ENCODE results near the gene NOXO1. TPM values are rescaled to one million over a fixed set of nuclear protein-coding genes. Genes with fewer than 3 reads are reported as not detected.
A peak's percentile ranks its signal among the peaks of the same experiment; 100 is the strongest.

NOXO1 gene
- total and polyA plus RNA-seq, 9 of the 15 experiments (the other 6 are each of a cell fraction or from before 2014, with no cell fraction given): not detected

DNA sequence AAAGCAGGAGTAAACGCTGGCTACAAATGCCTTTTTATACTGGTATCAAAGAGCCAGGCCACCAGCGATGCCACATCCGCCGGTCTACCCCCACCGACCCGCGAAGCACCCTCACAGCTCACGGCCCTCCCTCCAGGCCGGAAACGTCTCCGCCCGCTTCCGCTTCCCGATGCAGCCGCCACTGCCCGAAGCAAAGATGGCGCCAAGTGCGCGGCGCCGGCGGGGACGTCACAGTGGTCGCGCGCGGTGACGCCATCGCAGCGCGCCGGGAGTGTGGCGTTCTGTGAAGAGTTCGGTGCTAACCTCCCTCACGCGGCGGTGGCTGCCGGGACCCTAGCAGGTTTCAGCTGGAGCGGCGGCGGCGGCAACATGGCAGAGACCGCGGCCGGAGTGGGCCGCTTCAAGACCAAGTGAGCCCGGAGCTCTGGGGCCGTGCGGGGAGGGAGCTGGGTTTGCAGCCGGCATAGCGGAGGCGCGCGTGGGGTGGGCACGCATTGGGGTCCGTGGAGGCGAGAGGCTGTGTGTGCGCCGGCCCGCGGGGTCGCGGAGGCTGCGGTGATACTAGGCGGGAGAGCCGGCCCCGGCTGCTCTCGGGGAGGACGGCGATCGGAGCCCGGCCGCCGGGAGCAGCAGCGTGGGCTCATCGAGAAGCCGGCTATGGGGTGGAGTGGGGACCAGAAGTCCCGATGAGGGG, 9.3 kb downstream of the NOXO1 start, which contains the start of gene TBL3 (continued):
- TF ChIP-seq, protein P1, sequence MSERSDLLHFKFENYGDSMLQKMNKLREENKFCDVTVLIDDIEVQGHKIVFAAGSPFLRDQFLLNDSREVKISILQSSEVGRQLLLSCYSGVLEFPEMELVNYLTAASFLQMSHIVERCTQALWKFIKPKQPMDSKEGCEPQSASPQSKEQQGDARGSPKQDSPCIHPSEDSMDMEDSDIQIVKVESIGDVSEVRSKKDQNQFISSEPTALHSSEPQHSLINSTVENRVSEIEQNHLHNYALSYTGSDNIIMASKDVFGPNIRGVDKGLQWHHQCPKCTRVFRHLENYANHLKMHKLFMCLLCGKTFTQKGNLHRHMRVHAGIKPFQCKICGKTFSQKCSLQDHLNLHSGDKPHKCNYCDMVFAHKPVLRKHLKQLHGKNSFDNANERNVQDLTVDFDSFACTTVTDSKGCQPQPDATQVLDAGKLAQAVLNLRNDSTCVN (CRISPR knock-in tag; IDR thresholded peaks at IDR 0.05): no peak
- TF ChIP-seq, protein P2, sequence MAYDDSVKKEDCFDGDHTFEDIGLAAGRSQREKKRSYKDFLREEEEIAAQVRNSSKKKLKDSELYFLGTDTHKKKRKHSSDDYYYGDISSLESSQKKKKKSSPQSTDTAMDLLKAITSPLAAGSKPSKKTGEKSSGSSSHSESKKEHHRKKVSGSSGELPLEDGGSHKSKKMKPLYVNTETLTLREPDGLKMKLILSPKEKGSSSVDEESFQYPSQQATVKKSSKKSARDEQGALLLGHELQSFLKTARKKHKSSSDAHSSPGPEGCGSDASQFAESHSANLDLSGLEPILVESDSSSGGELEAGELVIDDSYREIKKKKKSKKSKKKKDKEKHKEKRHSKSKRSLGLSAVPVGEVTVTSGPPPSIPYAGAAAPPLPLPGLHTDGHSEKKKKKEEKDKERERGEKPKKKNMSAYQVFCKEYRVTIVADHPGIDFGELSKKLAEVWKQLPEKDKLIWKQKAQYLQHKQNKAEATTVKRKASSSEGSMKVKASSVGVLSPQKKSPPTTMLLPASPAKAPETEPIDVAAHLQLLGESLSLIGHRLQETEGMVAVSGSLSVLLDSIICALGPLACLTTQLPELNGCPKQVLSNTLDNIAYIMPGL (CRISPR knock-in tag; IDR thresholded peaks at IDR 0.05): peak; percentile 59; the same call in 1 of the 2 replicates
- TF ChIP-seq, protein P3, sequence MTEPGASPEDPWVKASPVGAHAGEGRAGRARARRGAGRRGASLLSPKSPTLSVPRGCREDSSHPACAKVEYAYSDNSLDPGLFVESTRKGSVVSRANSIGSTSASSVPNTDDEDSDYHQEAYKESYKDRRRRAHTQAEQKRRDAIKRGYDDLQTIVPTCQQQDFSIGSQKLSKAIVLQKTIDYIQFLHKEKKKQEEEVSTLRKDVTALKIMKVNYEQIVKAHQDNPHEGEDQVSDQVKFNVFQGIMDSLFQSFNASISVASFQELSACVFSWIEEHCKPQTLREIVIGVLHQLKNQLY (CRISPR knock-in tag; conservative IDR thresholded peaks at IDR 0.05): no peak
- TF ChIP-seq, protein P4, sequence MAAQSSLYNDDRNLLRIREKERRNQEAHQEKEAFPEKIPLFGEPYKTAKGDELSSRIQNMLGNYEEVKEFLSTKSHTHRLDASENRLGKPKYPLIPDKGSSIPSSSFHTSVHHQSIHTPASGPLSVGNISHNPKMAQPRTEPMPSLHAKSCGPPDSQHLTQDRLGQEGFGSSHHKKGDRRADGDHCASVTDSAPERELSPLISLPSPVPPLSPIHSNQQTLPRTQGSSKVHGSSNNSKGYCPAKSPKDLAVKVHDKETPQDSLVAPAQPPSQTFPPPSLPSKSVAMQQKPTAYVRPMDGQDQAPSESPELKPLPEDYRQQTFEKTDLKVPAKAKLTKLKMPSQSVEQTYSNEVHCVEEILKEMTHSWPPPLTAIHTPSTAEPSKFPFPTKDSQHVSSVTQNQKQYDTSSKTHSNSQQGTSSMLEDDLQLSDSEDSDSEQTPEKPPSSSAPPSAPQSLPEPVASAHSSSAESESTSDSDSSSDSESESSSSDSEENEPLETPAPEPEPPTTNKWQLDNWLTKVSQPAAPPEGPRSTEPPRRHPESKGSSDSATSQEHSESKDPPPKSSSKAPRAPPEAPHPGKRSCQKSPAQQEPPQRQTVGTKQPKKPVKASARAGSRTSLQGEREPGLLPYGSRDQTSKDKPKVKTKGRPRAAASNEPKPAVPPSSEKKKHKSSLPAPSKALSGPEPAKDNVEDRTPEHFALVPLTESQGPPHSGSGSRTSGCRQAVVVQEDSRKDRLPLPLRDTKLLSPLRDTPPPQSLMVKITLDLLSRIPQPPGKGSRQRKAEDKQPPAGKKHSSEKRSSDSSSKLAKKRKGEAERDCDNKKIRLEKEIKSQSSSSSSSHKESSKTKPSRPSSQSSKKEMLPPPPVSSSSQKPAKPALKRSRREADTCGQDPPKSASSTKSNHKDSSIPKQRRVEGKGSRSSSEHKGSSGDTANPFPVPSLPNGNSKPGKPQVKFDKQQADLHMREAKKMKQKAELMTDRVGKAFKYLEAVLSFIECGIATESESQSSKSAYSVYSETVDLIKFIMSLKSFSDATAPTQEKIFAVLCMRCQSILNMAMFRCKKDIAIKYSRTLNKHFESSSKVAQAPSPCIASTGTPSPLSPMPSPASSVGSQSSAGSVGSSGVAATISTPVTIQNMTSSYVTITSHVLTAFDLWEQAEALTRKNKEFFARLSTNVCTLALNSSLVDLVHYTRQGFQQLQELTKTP (IDR thresholded peaks at IDR 0.05; ENCODE audit: low read depth in 1 of 2, partially characterized antibody in 2 of 2): no peak
- TF ChIP-seq SAFB (IDR thresholded peaks at IDR 0.05; ENCODE audit: borderline replicate concordance, low read depth, low read length) (no peak), NEUROD1 (IDR thresholded peaks at IDR 0.05; ENCODE audit: borderline replicate concordance, low read depth, low read length, partially characterized antibody) (peak; percentile 83), MYNN (IDR thresholded peaks at IDR 0.05) (peak; percentile 71; the same call in 1 of the 2 replicates), MYNN (CRISPR knock-in tag; IDR thresholded peaks at IDR 0.05) (no peak), BRD4 (IDR thresholded peaks at IDR 0.05) (no peak), RAD21 (CRISPR knock-in tag; conservative IDR thresholded peaks at IDR 0.05 in 1 of 2, IDR thresholded peaks at IDR 0.05 in 1 of 2) (no peak; a peak in 1 of 4 replicates), SRSF7 (optimal IDR thresholded peaks at IDR 0.05; ENCODE audit: low read depth, low read length) (no peak), SMAD1 (IDR thresholded peaks at IDR 0.05; ENCODE audit: low read depth, low read length, partially characterized antibody) (no peak), GATAD2A (IDR thresholded peaks at IDR 0.05) (peak; percentile 53; the same call in 1 of the 2 replicates), HNRNPUL1 (IDR thresholded peaks at IDR 0.05; ENCODE audit: low read length) (no peak), RB1 (IDR thresholded peaks at IDR 0.05; ENCODE audit: low read depth) (peak; percentile 97), ZNF12 (CRISPR knock-in tag; IDR thresholded peaks at IDR 0.05) (peak; percentile 84; the same call in 1 of the 2 replicates), JUNB (CRISPR knock-in tag; conservative IDR thresholded peaks at IDR 0.05) (0 out of 2 replicates have a peak, but pooled peaks have one; percentile 25), TCF3 (CRISPR knock-in tag; IDR thresholded peaks at IDR 0.05) (peak; percentile 43)
- TF ChIP-seq, protein P5, sequence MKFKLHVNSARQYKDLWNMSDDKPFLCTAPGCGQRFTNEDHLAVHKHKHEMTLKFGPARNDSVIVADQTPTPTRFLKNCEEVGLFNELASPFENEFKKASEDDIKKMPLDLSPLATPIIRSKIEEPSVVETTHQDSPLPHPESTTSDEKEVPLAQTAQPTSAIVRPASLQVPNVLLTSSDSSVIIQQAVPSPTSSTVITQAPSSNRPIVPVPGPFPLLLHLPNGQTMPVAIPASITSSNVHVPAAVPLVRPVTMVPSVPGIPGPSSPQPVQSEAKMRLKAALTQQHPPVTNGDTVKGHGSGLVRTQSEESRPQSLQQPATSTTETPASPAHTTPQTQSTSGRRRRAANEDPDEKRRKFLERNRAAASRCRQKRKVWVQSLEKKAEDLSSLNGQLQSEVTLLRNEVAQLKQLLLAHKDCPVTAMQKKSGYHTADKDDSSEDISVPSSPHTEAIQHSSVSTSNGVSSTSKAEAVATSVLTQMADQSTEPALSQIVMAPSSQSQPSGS (CRISPR knock-in tag; IDR thresholded peaks at IDR 0.05): no peak; the same call in 1 of the 2 replicates

Data from K562 (cell line).